ENCODE results near the gene SLC9A4.

The SLC9A4 gene

GRCh38 chr2:102520009-102520408 is 47.0 kb downstream of the SLC9A4 start:
- Histone ChIP-seq H3K27me3 (ENCODE audit: control insufficient read depth, insufficient read depth, low read length) (no peaks in the 10 kb centered on the region), H3K4me1 (ENCODE audit: control insufficient read depth, insufficient read depth, low read length) (no peaks in the 10 kb centered on the region), H3K27ac (ENCODE audit: low read depth, low read length) (no peak overlapping the region), H3K4me3 (ENCODE audit: low read depth, low read length) (no peak overlapping the region), H3K9ac (ENCODE audit: low read length) (no peak overlapping the region), H3K36me3 (ENCODE audit: control insufficient read depth, insufficient read depth, low read length) (no peaks in the 10 kb centered on the region), H3K9me3 (ENCODE audit: control insufficient read depth, insufficient read depth, low read depth, low read length) (no peaks in the 10 kb centered on the region)

GRCh38 chr2:102520801-102521200 is 47.8 kb downstream of the SLC9A4 start:
- H3K9ac ChIP-seq (ENCODE audit: low read length): no peak overlapping the region
- no peaks in the 10 kb centered on the region for H3K4me1 ChIP-seq (ENCODE audit: control insufficient read depth, insufficient read depth, low read length)
- no peak overlapping the region for H3K27ac ChIP-seq (ENCODE audit: low read depth, low read length)
- no peaks in the 10 kb centered on the region for H3K36me3 ChIP-seq (ENCODE audit: control insufficient read depth, insufficient read depth, low read length)
- no peaks in the 10 kb centered on the region for H3K9me3 ChIP-seq (ENCODE audit: control insufficient read depth, insufficient read depth, low read depth, low read length)
- H3K4me3 ChIP-seq (ENCODE audit: low read depth, low read length): no peak overlapping the region
- H3K27me3 ChIP-seq (ENCODE audit: control insufficient read depth, insufficient read depth, low read length): no peaks in the 10 kb centered on the region

- Histone ChIP-seq H3K27me3 (ENCODE audit: control insufficient read depth, insufficient read depth, low read length) (no peaks in the 10 kb centered on the region), H3K9ac (ENCODE audit: low read length) (no peak overlapping the region), H3K9me3 (ENCODE audit: control insufficient read depth, insufficient read depth, low read depth, low read length) (no peaks in the 10 kb centered on the region), H3K27ac (ENCODE audit: low read depth, low read length) (no peak overlapping the region), H3K4me1 (ENCODE audit: control insufficient read depth, insufficient read depth, low read length) (no peaks in the 10 kb centered on the region), H3K36me3 (ENCODE audit: control insufficient read depth, insufficient read depth, low read length) (no peaks in the 10 kb centered on the region), H3K4me3 (ENCODE audit: low read depth, low read length) (no peak overlapping the region)
These were observed 49.1 kb downstream of the SLC9A4 start for GRCh38 chr2:102522162-102522561.

GRCh38 chr2:102522890-102523289 is 49.9 kb downstream of the SLC9A4 start:
- no peak overlapping the region for H3K4me3 ChIP-seq (ENCODE audit: low read depth, low read length)

DNA sequence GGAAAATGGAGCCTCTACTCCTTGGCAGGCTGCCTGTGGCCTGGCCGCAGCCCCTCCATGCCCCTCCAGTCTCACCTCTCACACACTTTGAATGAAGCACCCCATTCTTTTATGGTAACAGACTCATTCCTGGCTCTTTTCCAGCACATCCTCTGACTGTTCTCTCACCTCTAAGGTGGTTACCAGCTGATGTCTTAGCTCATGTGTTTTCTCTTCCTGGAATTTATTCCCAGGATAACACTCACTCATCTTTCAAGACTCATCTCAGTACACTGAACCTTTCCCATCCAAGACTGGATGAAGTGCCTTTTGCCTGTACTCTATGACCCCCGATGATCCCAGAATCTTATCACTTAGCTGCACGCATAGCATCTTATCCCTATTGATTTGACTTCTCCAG is 50.6 kb downstream of the SLC9A4 start:
- H3K27me3 ChIP-seq (ENCODE audit: control insufficient read depth, insufficient read depth, low read length): no peaks in the 10 kb centered on the region
- H3K4me1 ChIP-seq (ENCODE audit: control insufficient read depth, insufficient read depth, low read length): no peaks in the 10 kb centered on the region
- no peaks in the 10 kb centered on the region for H3K36me3 ChIP-seq (ENCODE audit: control insufficient read depth, insufficient read depth, low read length)
- H3K9me3 ChIP-seq (ENCODE audit: control insufficient read depth, insufficient read depth, low read depth, low read length): no peaks in the 10 kb centered on the region
- no peak overlapping the region for H3K4me3 ChIP-seq (ENCODE audit: low read depth, low read length)
- no peak overlapping the region for H3K9ac ChIP-seq (ENCODE audit: low read length)
- no peak overlapping the region for H3K27ac ChIP-seq (ENCODE audit: low read depth, low read length)

More at GRCh38 chr2:102522890-102523289, 49.9 kb downstream of the SLC9A4 start:
- Histone ChIP-seq H3K36me3 (ENCODE audit: control insufficient read depth, insufficient read depth, low read length) (no peaks in the 10 kb centered on the region), H3K27ac (ENCODE audit: low read depth, low read length) (no peak overlapping the region), H3K9ac (ENCODE audit: low read length) (no peak overlapping the region), H3K9me3 (ENCODE audit: control insufficient read depth, insufficient read depth, low read depth, low read length) (no peaks in the 10 kb centered on the region), H3K27me3 (ENCODE audit: control insufficient read depth, insufficient read depth, low read length) (no peaks in the 10 kb centered on the region), H3K4me1 (ENCODE audit: control insufficient read depth, insufficient read depth, low read length) (no peaks in the 10 kb centered on the region)

GRCh38 chr2:102527086-102527485 is 54.1 kb downstream of the SLC9A4 start:
- H3K9me3 ChIP-seq (ENCODE audit: control insufficient read depth, insufficient read depth, low read depth, low read length): no peaks in the 10 kb centered on the region
- no peaks in the 10 kb centered on the region for H3K4me1 ChIP-seq (ENCODE audit: control insufficient read depth, insufficient read depth, low read length)

DNA sequence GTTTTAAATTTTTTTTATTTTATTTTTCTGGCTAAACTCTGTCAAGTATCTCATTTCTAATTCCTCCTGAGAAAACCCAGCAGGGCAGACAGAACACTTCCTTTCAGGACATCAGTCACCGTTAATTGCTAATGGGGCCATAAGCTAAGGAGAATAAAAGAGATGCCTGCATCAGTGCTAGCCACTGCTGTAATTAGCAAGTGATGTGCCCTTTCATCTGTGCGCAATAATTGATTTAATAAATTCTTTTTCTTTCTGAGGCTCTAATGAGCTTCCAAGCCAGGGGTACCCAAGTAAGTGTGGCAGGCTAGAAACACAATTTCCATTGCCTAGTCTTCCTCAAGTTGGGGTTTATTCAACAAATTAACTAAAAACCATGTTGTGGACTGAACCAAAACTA is 65.5 kb downstream of the SLC9A4 start:
- H3K27ac ChIP-seq (ENCODE audit: low read depth, low read length): no peak overlapping the region
- H3K9ac ChIP-seq (ENCODE audit: low read length): no peak overlapping the region
- no peaks in the 10 kb centered on the region for H3K9me3 ChIP-seq (ENCODE audit: control insufficient read depth, insufficient read depth, low read depth, low read length)
- no peak overlapping the region for H3K4me3 ChIP-seq (ENCODE audit: low read depth, low read length)
- no peaks in the 10 kb centered on the region for H3K36me3 ChIP-seq (ENCODE audit: control insufficient read depth, insufficient read depth, low read length)
- no peaks in the 10 kb centered on the region for H3K27me3 ChIP-seq (ENCODE audit: control insufficient read depth, insufficient read depth, low read length)
- H3K4me1 ChIP-seq (ENCODE audit: control insufficient read depth, insufficient read depth, low read length): no peaks in the 10 kb centered on the region

More at GRCh38 chr2:102527086-102527485, 54.1 kb downstream of the SLC9A4 start:
- H3K27me3 ChIP-seq (ENCODE audit: control insufficient read depth, insufficient read depth, low read length): no peaks in the 10 kb centered on the region
- H3K36me3 ChIP-seq (ENCODE audit: control insufficient read depth, insufficient read depth, low read length): no peaks in the 10 kb centered on the region
- no peak overlapping the region for H3K4me3 ChIP-seq (ENCODE audit: low read depth, low read length)
- no peak overlapping the region for H3K9ac ChIP-seq (ENCODE audit: low read length)
- H3K27ac ChIP-seq (ENCODE audit: low read depth, low read length): no peak overlapping the region

GRCh38 chr2:102540882-102541281 is 67.9 kb downstream of the SLC9A4 start:
- H3K9ac ChIP-seq (ENCODE audit: low read length): no peak overlapping the region
- H3K9me3 ChIP-seq (ENCODE audit: control insufficient read depth, insufficient read depth, low read depth, low read length): no peaks in the 10 kb centered on the region
- H3K27ac ChIP-seq (ENCODE audit: low read depth, low read length): no peak overlapping the region
- no peaks in the 10 kb centered on the region for H3K27me3 ChIP-seq (ENCODE audit: control insufficient read depth, insufficient read depth, low read length)
- no peaks in the 10 kb centered on the region for H3K36me3 ChIP-seq (ENCODE audit: control insufficient read depth, insufficient read depth, low read length)
- no peak overlapping the region for H3K4me3 ChIP-seq (ENCODE audit: low read depth, low read length)
- no peaks in the 10 kb centered on the region for H3K4me1 ChIP-seq (ENCODE audit: control insufficient read depth, insufficient read depth, low read length)

DNA sequence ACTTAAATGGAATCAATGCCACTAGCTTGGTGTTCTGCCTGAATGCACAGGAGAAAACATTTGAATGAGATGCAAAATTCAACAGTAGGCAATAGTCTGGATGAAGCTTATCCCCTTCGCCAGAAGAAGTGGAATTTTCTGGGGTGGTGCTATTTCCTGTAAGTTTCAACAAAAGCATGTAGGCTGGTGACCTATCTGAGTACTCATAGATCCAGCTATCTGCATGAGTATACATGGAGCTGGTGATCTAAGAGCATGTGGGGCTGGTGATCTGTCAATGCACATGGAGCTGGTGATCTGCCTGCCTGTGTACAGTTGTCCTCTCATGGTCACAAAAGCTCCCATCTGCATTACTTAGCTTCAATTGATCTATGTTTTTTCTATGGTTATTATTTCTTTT is 71.2 kb downstream of the SLC9A4 start:
- Histone ChIP-seq H3K27ac (ENCODE audit: low read depth, low read length) (no peak overlapping the region), H3K27me3 (ENCODE audit: control insufficient read depth, insufficient read depth, low read length) (no peaks in the 10 kb centered on the region), H3K4me1 (ENCODE audit: control insufficient read depth, insufficient read depth, low read length) (no peaks in the 10 kb centered on the region), H3K36me3 (ENCODE audit: control insufficient read depth, insufficient read depth, low read length) (no peaks in the 10 kb centered on the region), H3K4me3 (ENCODE audit: low read depth, low read length) (no peak overlapping the region), H3K9me3 (ENCODE audit: control insufficient read depth, insufficient read depth, low read depth, low read length) (no peaks in the 10 kb centered on the region), H3K9ac (ENCODE audit: low read length) (no peak overlapping the region)

DNA sequence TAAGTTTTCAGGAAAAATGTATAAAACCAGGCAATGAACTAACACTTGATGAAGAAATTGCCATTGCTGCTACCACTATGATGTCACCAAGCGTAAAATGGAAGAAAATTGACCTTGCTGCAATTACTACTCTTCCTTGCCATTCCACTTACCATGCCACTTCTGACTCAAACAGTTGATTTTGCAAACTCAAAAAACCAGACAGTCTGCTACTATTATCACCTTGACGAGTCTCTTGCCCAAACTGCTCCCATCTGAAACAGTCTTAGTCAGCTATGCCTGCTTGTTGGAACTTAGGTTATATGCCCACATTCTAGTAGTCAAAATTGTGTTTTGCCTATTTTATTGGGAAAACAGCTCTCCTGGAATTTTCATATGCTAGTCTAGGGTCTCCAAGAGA is 74.4 kb downstream of the SLC9A4 start:
- Histone ChIP-seq H3K4me1 (ENCODE audit: control insufficient read depth, insufficient read depth, low read length) (no peaks in the 10 kb centered on the region), H3K4me3 (ENCODE audit: low read depth, low read length) (no peak overlapping the region), H3K36me3 (ENCODE audit: control insufficient read depth, insufficient read depth, low read length) (no peaks in the 10 kb centered on the region), H3K27me3 (ENCODE audit: control insufficient read depth, insufficient read depth, low read length) (no peaks in the 10 kb centered on the region), H3K9ac (ENCODE audit: low read length) (no peak overlapping the region), H3K27ac (ENCODE audit: low read depth, low read length) (no peak overlapping the region), H3K9me3 (ENCODE audit: control insufficient read depth, insufficient read depth, low read depth, low read length) (no peaks in the 10 kb centered on the region)

- H3K27ac ChIP-seq (ENCODE audit: low read depth, low read length): no peak overlapping the region
- H3K4me1 ChIP-seq (ENCODE audit: control insufficient read depth, insufficient read depth, low read length): no peaks in the 10 kb centered on the region
- no peak overlapping the region for H3K9ac ChIP-seq (ENCODE audit: low read length)
- no peaks in the 10 kb centered on the region for H3K9me3 ChIP-seq (ENCODE audit: control insufficient read depth, insufficient read depth, low read depth, low read length)
- no peaks in the 10 kb centered on the region for H3K27me3 ChIP-seq (ENCODE audit: control insufficient read depth, insufficient read depth, low read length)
- no peaks in the 10 kb centered on the region for H3K36me3 ChIP-seq (ENCODE audit: control insufficient read depth, insufficient read depth, low read length)
- H3K4me3 ChIP-seq (ENCODE audit: low read depth, low read length): no peak overlapping the region
These were observed 76.0 kb downstream of the SLC9A4 start for GRCh38 chr2:102549027-102549426.

DNA sequence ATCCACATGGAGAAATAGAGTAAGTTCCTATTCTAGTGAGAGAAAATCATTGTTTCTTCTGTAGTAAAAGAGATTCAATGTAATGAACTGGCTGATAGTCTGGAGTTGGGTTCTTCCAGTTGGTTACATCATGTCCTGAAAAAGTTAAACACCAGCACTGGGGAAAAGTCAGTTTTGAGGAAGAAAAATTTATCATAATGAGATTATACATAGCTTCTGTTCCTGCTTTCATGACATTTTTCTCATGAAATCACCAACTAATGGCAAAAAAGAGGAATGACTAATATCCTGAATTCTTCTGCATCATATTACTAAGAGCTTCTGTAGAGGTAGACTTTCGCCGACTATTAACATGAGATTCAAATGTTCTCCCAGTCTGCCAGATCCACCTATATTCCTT is 77.1 kb downstream of the SLC9A4 start:
- Histone ChIP-seq H3K9ac (ENCODE audit: low read length) (no peak overlapping the region), H3K4me3 (ENCODE audit: low read depth, low read length) (no peak overlapping the region), H3K4me1 (ENCODE audit: control insufficient read depth, insufficient read depth, low read length) (no peaks in the 10 kb centered on the region), H3K27me3 (ENCODE audit: control insufficient read depth, insufficient read depth, low read length) (no peaks in the 10 kb centered on the region), H3K9me3 (ENCODE audit: control insufficient read depth, insufficient read depth, low read depth, low read length) (no peaks in the 10 kb centered on the region), H3K36me3 (ENCODE audit: control insufficient read depth, insufficient read depth, low read length) (no peaks in the 10 kb centered on the region), H3K27ac (ENCODE audit: low read depth, low read length) (no peak overlapping the region)

Measured in HUES6 (cell line).